Ascending aorta (tissue), 2 donors: ENCODE data around the gene TNIK. TPM values are rescaled to one million over a fixed set of nuclear protein-coding genes. Genes with fewer than 3 reads are reported as not detected.

Experiments used
- DNase-seq, 2 donors: peaks; one replicate each; pipeline ENCODE4 v3.0.0-alpha.2; 2019; ENCODE audit warnings: low spot score in 2 of 2
- H3K27ac ChIP-seq, 2 donors: fragments of 200-600 bp; sonication (generic); one replicate each; pipeline ENCODE4 v1.5.1; 2016 to 2017; ENCODE audit warnings: mild to moderate bottlenecking in 1 of 2
- H3K27me3 ChIP-seq: fragments of 200-600 bp; sonication (generic); one replicate; pipeline ENCODE4 v1.5.1; 2017
- H3K36me3 ChIP-seq, 2 donors: fragments of 200-600 bp; sonication (generic); one replicate each; pipeline ENCODE4 v1.5.1; 2016
- H3K4me1 ChIP-seq, 2 donors: fragments of 200-600 bp; sonication (generic); one replicate each; pipeline ENCODE4 v1.5.1; 2016 to 2017; ENCODE audit warnings: mild to moderate bottlenecking in 1 of 2
- H3K4me3 ChIP-seq, 2 donors: fragments of 200-600 bp; sonication (generic); one replicate each; pipeline ENCODE4 v1.5.1; 2016 to 2017; ENCODE audit warnings: mild to moderate bottlenecking in 1 of 2
- H3K9me3 ChIP-seq, 2 donors: fragments of 200-600 bp; sonication (generic); one replicate each; pipeline ENCODE4 v1.5.1; 2016
- intact Hi-C: fragments of 100-400 bp; cut with DNase I; formaldehyde crosslinking; loops from one replicate; pipeline ENCODE4 v1.15.1; 2023
- total RNA-seq: library from RNA; depleted of rRNA; stranded (reverse); fragments of >200 nt; gene quantifications from one replicate; pipeline ENCODE4 v1.1.0, GENCODE V29; 2016
- TF ChIP-seq, protein P1 (sequence below), 3 experiments: fragments of 200-600 bp in 2 of 3; fragments of 450-650 bp in 1 of 3; sonication (generic) in 2 of 3; IDR thresholded peaks; one replicate each; pipeline ENCODE4 v1.5.1; 2016 to 2019; ENCODE audit warnings: antibody characterized with exemption in 3 of 3, mild to moderate bottlenecking in 1 of 3, moderate library complexity in 1 of 3

The TNIK gene
- total RNA-seq, 1 donor from 2014 or later = 0.75 TPM

- no peaks in the 10 kb centered on the region for H3K4me1 ChIP-seq
- TF ChIP-seq, protein P1, sequence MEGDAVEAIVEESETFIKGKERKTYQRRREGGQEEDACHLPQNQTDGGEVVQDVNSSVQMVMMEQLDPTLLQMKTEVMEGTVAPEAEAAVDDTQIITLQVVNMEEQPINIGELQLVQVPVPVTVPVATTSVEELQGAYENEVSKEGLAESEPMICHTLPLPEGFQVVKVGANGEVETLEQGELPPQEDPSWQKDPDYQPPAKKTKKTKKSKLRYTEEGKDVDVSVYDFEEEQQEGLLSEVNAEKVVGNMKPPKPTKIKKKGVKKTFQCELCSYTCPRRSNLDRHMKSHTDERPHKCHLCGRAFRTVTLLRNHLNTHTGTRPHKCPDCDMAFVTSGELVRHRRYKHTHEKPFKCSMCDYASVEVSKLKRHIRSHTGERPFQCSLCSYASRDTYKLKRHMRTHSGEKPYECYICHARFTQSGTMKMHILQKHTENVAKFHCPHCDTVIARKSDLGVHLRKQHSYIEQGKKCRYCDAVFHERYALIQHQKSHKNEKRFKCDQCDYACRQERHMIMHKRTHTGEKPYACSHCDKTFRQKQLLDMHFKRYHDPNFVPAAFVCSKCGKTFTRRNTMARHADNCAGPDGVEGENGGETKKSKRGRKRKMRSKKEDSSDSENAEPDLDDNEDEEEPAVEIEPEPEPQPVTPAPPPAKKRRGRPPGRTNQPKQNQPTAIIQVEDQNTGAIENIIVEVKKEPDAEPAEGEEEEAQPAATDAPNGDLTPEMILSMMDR (IDR thresholded peaks at IDR 0.05) = no peak
- no peak overlapping the region for H3K4me3 ChIP-seq
- intact Hi-C loops = loop anchor here (10.0 kb wide), 1 partner anchor 1185 kb away; no protein-coding TSS in a partner anchor
- no peak overlapping the region for H3K27ac ChIP-seq
- H3K9me3 ChIP-seq = no peaks in the 10 kb centered on the region
- no peaks in the 10 kb centered on the region for H3K27me3 ChIP-seq
- DNase-seq = no peak
- no peaks in the 10 kb centered on the region for H3K36me3 ChIP-seq
Measured at GRCh38 chr3:171239757-171240503, 220.3 kb downstream of the TNIK start.

- TF ChIP-seq, protein P1 (IDR thresholded peaks at IDR 0.05) = no peak
- no peak overlapping the region for H3K27ac ChIP-seq
- H3K27me3 ChIP-seq = no peaks in the 10 kb centered on the region
- no peaks in the 10 kb centered on the region for H3K36me3 ChIP-seq
- no peaks in the 10 kb centered on the region for H3K4me1 ChIP-seq
- no peaks in the 10 kb centered on the region for H3K9me3 ChIP-seq
- no peak overlapping the region for H3K4me3 ChIP-seq
- no peak for DNase-seq
- intact Hi-C loops = no loop called here
Measured at GRCh38 chr3:171237009-171237385, 223.2 kb downstream of the TNIK start.

- no peaks in the 10 kb centered on the region for H3K4me1 ChIP-seq
- H3K9me3 ChIP-seq = no peaks in the 10 kb centered on the region
- no peak overlapping the region for H3K4me3 ChIP-seq
- intact Hi-C loops = no loop called here
- TF ChIP-seq, protein P1 (IDR thresholded peaks at IDR 0.05) = no peak
- no peaks in the 10 kb centered on the region for H3K27me3 ChIP-seq
- no peak for DNase-seq
- no peak overlapping the region for H3K27ac ChIP-seq
- H3K36me3 ChIP-seq = no peaks in the 10 kb centered on the region
Measured at GRCh38 chr3:171236265-171237008, 223.8 kb downstream of the TNIK start.

GRCh38 chr3:171234298-171235010 lies 225.8 kb downstream of the TNIK start:
- Histone ChIP-seq H3K27me3 (no peaks in the 10 kb centered on the region), H3K4me1 (no peaks in the 10 kb centered on the region)
- TF ChIP-seq, protein P1 (IDR thresholded peaks at IDR 0.05) = no peak

DNA sequence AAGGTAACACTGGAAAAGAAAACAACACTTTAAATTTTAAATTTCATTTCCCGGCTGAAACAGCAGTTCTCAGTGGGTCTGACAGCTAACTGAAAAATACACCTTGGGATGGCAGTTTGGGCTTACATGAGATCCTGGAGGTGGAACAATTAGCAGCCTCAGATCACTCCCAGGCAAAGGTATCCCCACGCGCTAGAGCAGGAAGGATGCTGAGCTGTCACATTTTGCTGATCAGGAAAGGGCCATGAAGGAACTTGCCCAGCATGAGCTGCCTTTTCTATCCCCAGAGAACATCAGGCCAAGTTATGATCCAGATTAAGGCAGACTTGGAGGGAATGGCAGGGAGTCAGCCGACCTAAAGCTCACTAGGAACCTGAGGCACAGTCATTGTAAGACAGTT lies 228.8 kb downstream of the TNIK start:
- Histone ChIP-seq H3K4me1 (no peaks in the 10 kb centered on the region), H3K4me3 (no peak overlapping the region), H3K27me3 (no peaks in the 10 kb centered on the region), H3K9me3 (no peaks in the 10 kb centered on the region), H3K27ac (no peak overlapping the region), H3K36me3 (no peaks in the 10 kb centered on the region)
- TF ChIP-seq, protein P1 (IDR thresholded peaks at IDR 0.05) = no peak
- intact Hi-C loops = no loop called here
- no peak for DNase-seq

More at GRCh38 chr3:171234298-171235010, 225.8 kb downstream of the TNIK start:
- no peaks in the 10 kb centered on the region for H3K36me3 ChIP-seq
- H3K9me3 ChIP-seq = no peaks in the 10 kb centered on the region
- H3K27ac ChIP-seq = no peak overlapping the region
- intact Hi-C loops = no loop called here
- no peak overlapping the region for H3K4me3 ChIP-seq
- no peak for DNase-seq
